SK-N-SH treated with all-trans-retinoic acid at 6 μM for 48 hours (cell line): Measurements from ENCODE around the gene DNAAF5.

Experiments
- ARNTL ChIP-seq: fragments of 450-650 bp; formaldehyde crosslinking; IDR thresholded peaks from 2 replicates; pipeline ENCODE4 v1.5.0; 2020; ENCODE audit warnings: low read depth, mild to moderate bottlenecking, moderate library complexity, borderline replicate concordance
- BACH2 ChIP-seq: fragments of 250-450 bp; sonication (Bioruptor Pico); IDR thresholded peaks from 2 replicates; pipeline ENCODE4 v1.9.0; 2021; ENCODE audit warnings: mild to moderate bottlenecking, borderline replicate concordance
- PATZ1 ChIP-seq: fragments of 250-450 bp; sonication (Bioruptor Pico); IDR thresholded peaks from 2 replicates; pipeline ENCODE4 v1.8.0; 2020; ENCODE audit warnings: mild to moderate bottlenecking, moderate library complexity, borderline replicate concordance
- TOX ChIP-seq: fragments of 250-450 bp; sonication (Bioruptor Pico); IDR thresholded peaks from 2 replicates; pipeline ENCODE4 v1.8.0; 2021; ENCODE audit warnings: mild to moderate bottlenecking, moderate library complexity, borderline replicate concordance
- ZFP3 ChIP-seq: fragments of 250-450 bp; sonication (Bioruptor Pico); IDR thresholded peaks from 2 replicates; pipeline ENCODE4 v1.5.0; 2020; ENCODE audit warnings: mild to moderate bottlenecking, moderate library complexity
- ZFP30 ChIP-seq: fragments of 450-650 bp; formaldehyde crosslinking; IDR thresholded peaks from 2 replicates; pipeline ENCODE4 v1.5.0; 2022; ENCODE audit warnings: mild to moderate bottlenecking, moderate library complexity

DNA sequence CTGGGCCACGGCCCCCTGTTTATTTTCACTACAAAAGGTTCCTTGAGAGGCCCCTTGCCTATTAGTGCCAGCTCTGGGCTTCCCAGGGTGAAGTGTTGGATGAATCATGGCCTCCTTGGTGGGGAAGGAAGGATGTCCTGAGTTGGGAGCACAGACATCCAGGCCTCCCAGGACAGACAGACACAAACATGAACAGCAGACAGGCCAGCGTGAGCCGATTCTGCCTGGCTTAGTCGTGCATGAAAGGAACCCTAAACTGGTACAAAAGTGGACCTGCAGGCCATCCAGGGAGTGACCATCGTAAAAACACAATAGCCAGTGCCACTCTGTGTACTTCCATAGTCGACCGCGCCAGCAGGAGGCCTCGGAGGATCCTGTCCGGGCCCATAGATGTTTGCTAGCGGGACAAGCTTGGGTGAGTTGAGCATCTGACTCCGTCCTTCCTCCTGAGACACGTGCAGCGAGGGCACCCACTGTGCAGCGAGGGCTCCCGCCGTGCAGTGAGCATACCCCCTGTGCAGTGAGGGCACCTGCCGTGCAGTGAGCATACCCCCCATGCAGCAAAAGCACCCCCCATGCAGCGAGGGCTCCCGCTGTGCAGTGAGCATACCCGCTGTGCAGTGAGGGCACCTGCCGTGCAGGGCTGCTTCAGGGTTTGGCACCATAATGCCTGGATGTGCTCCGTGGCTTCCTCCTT lies 51.9 kb downstream of the DNAAF5 start:
- TF ChIP-seq ZFP3 (CRISPR knock-in tag) (no peak), TOX (CRISPR knock-in tag) (no peak), ARNTL (CRISPR knock-in tag) (no peak), ZFP30 (CRISPR knock-in tag) (no peak), BACH2 (CRISPR knock-in tag) (no peak), PATZ1 (no peak)
